NCI-H774 (cell line): ENCODE results near the gene AURKA.
"Not testable (repeated sequence)": the region's sequence is repeated elsewhere in the genome, so short reads cannot be mapped to it uniquely, and the experiment has no call there.

ENCODE experiments used
- DNase-seq: peaks from one replicate; lab custom pipeline; 2025; lab: John Stamatoyannopoulos, UW

The AURKA gene

GRCh38 chr20:56359212-56360132, 32.5 kb downstream of the AURKA start:
- no peak for DNase-seq

GRCh38 chr20:56358600-56359211, 33.3 kb downstream of the AURKA start, which contains the start of gene FAM210B:
Gene FAM210B (plus strand): TSS chr20:56358974. CDS start chr20:56359006, 32 bp downstream.
- peak; percentile 88 for DNase-seq

- DNase-seq, result no peak
Observed at GRCh38 chr20:56358070-56358469, 33.9 kb downstream of the AURKA start.

- no peak for DNase-seq
Observed at GRCh38 chr20:56353356-56353755, 38.7 kb downstream of the AURKA start.

GRCh38 chr20:56352345-56353055, 39.5 kb downstream of the AURKA start:
- DNase-seq, result no peak

DNA sequence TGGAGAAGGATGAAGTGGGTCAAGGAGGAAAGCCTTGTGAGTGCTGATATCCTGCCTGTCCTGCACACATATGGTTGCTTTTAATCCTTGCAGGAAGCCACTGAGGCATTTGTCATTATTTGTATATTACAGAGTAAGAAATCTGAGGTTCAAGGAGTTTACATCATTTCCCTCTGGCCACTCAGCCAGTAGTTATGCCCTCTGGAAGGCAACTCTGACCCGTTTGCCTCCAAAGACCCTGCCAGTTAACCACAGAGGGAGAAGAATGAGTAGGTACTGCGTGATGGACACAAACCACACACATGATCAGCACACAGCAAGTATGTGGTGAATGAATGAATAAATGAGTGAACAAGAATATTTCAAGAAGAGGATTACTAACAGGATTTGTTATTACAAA, 41.2 kb downstream of the AURKA start:
- DNase-seq, result no peak

DNA sequence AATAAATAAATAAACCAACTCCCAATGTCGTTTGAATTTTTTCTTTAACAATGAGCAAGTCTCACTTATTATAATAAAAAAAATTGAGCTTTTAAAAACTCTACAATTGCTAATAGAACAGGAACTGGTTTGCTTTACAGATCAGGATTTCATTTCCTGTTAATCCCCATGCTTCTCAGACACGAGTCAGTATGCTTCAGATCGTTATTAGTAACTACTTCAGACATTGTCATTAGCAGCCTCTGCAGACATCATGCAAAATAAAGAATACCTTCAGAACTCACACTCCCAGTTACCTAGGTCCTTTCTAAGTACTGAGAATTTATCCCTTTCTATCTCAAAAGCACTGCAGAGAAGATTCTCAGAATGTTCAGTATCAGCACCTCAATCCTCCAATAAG, 43.3 kb downstream of the AURKA start:
- no peak for DNase-seq

- no peak for DNase-seq
Observed at GRCh38 chr20:56348305-56348693, 43.7 kb downstream of the AURKA start.

- no peak for DNase-seq
Observed at GRCh38 chr20:56347628-56348304, 44.2 kb downstream of the AURKA start.

DNA sequence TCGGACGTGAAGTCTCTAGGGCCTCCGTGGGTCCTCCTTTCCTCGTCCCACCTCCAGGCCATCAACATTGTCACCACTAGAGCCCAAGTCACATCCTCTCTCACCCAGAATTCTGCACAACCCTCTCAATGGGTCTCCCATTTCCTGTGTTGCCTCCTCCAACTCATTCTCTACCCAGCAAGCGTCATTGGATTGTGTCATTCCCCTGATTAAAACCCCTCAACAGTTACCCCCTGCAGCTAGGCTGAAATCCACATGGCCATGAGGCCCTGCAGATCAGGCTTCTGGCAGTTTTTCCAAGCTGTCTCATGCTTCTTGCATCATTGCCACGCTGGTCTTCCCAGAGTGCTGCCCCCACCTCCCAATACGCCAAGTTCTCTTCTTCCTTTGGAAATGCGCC, 46.1 kb downstream of the AURKA start:
- DNase-seq, result no peak

GRCh38 chr20:56343861-56344381, 48.1 kb downstream of the AURKA start:
- no peak for DNase-seq

DNA sequence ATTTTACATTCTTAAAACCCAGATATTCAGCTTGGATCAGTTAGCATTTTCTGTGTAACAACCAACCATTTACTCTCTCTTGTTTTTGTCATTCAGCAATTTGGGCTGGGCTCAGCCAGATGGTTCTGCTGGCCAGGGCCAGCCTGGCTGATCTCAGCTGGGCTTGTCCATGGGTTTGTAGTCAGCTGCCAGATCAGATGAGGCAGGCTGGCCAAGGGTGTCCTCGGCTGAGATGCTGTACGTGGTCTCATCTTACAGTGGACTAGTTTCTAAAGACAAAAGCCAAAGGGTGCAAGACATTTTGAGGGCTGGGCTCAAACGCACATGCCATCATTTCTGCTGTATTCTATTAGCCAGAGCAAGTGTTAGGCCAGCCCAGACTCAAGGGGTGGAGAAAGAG, 49.2 kb downstream of the AURKA start:
- DNase-seq, result no peak

GRCh38 chr20:56336709-56337108, 55.3 kb downstream of the AURKA start:
- DNase-seq, result not testable (repeated sequence)

GRCh38 chr20:56328861-56329260, 63.2 kb downstream of the AURKA start:
- no peak for DNase-seq

DNA sequence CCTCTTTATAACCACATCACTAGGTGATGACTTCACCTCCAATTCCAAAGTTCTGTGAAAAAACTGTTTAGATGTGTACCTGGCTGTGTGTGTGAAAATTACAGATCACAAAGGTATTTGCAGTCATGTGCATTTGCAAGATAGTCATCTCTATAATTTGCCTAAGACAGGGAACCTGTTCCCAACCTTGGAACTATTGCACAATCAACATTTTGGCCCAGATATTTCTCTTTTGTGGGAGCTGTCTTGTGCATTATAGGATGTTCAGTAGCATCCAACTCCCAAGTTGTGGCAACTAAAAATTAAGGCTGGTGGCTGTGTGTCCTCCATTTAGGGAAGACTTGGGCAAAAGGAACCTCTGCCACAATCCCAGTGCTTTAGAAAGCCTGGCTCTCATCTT, 67.2 kb downstream of the AURKA start:
- no peak for DNase-seq

GRCh38 chr20:56323656-56324055, 68.4 kb downstream of the AURKA start:
- DNase-seq, result no peak

GRCh38 chr20:56323206-56323605, 68.8 kb downstream of the AURKA start:
- no peak for DNase-seq

DNA sequence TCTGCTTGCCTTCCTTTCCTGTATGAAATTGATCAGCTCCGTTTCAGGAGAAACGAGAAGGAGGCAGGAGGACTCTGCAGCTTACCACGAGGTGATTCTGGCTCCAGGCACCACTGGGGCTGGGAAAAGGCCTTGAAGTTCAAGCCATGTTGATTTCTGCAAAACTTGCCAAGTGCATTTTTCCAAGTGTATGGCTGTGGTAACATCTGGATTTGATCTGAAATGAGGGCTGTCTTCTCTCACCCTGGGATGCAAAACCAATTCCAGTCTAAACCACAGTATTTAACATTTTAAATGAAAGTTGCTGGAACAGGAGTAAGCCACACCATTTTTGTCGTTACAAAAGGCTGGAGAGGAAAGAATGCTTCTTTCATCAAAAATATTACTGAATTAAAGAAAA, 69.3 kb downstream of the AURKA start:
- DNase-seq, result no peak
